ENCODE data around the gene NTN5.

DNA sequence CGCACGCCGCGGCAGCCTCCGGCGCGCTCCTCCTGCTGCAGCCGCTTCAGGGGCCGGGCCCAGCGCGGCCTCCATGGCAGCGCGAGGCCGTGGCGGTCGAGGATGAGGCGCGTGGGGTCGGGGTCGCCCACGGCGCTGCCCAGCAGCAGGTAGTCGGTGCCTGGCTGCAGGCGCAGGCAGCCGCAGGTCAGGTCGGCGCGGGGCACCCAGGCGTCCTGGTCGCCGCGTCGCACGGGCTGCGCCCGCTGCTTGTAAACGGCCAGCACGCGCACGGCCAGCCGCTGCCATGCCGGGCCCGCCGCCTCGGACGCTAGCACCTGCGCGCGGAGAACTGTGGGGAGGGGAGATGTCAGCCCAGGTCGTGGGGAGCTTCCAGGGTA is 11.1 kb downstream of the NTN5 start:
- no peak for TF ChIP-seq CTCF (IDR thresholded peaks at IDR 0.05 in 8 of 11, conservative IDR thresholded peaks at IDR 0.05 in 3 of 11)
- no peak for TF ChIP-seq POLR2AphosphoS5 (IDR thresholded peaks at IDR 0.05)
- no peak for TF ChIP-seq POLR2A (IDR thresholded peaks at IDR 0.05)
